Body of pancreas (tissue), 4 donors: ENCODE measurements around the gene RHCE. TPM values are rescaled to one million over a fixed set of nuclear protein-coding genes. Genes with fewer than 3 reads are reported as not detected.
"Not testable (repeated sequence)": the region's sequence is repeated elsewhere in the genome, so short reads cannot be mapped to it uniquely, and the experiment has no call there.

Experiments used
- ATAC-seq: fragments of 150-250 bp; one replicate; pipeline ENCODE4 v1.9.1; 2016
- DNase-seq, 4 donors: peaks; one replicate each; pipeline ENCODE4 v3.0.0-alpha.2; 2019
- H3K27ac ChIP-seq, 4 donors: fragments of 200-600 bp; sonication (generic); 1 replicate in 3 of 4; 2 replicates in 1 of 4; pipeline versions ENCODE4 v1.5.1 to v1.6.1; 2016 to 2019; ENCODE audit warnings: mild to moderate bottlenecking in 1 of 4, mixed read lengths in 1 of 4, moderate library complexity in 1 of 4
- H3K27me3 ChIP-seq, 2 donors: fragments of 200-600 bp; sonication (generic); one replicate each; pipeline ENCODE4 v1.6.0; 2016; ENCODE audit warnings: mild to moderate bottlenecking in 1 of 2
- H3K36me3 ChIP-seq, 2 donors: fragments of 200-600 bp; sonication (generic); replicated peaks in 1 of 2; 2 replicates each; pipeline ENCODE4 v1.5.1; 2016; ENCODE audit warnings: low read depth in 2 of 2; ENCODE audit not compliant: insufficient read depth in 1 of 2
- H3K4me1 ChIP-seq: fragments of 200-600 bp; sonication (generic); one replicate; pipeline ENCODE4 v1.6.0; 2016
- H3K4me3 ChIP-seq, 2 donors: fragments of 200-600 bp; sonication (generic); 1 replicate in 1 of 2; 2 replicates in 1 of 2; pipeline ENCODE4 v1.5.1; 2016 to 2019
- H3K9me3 ChIP-seq, 3 donors: fragments of 200-600 bp; sonication (generic); 1 replicate in 2 of 3; 2 replicates in 1 of 3; pipeline ENCODE4 v1.5.1; 2016
- WGBS, 2 donors: methylation state at CpG; one replicate each; pipeline ENCODE4 v1.1.5; 2017; 5-methylcytosine and 5-hydroxymethylcytosine counted together
- intact Hi-C: fragments of 100-400 bp; cut with DNase I; formaldehyde crosslinking; loops from one replicate; pipeline ENCODE4 v1.15.1; 2023
- total RNA-seq, 2 donors: library from RNA; depleted of rRNA; stranded (reverse); fragments of >200 nt; gene quantifications; one replicate each; pipeline ENCODE4 v1.1.0, GENCODE V29; 2016

RHCE gene
- total RNA-seq, 2 donors from 2014 or later: 0.26 TPM; not detected in 1

GRCh38 chr1:25322127-25322526 lies 98.5 kb downstream of the RHCE start:
- ATAC-seq, H3K36me3 ChIP-seq, H3K4me3 ChIP-seq, H3K27ac ChIP-seq, H3K4me1 ChIP-seq, H3K27me3 ChIP-seq, DNase-seq, intact Hi-C loops, H3K9me3 ChIP-seq: not testable (repeated sequence)
- 85 to 89% methylated on average over 9 of the region's 9 CpGs for WGBS, 2 donors

GRCh38 chr1:25320314-25320938 lies 100.2 kb downstream of the RHCE start:
- H3K4me1 ChIP-seq, DNase-seq, H3K9me3 ChIP-seq, H3K36me3 ChIP-seq, ATAC-seq, H3K27ac ChIP-seq, H3K4me3 ChIP-seq, H3K27me3 ChIP-seq, intact Hi-C loops: not testable (repeated sequence)
- WGBS, 2 donors: 88 to 96% methylated on average over 9 of the region's 9 CpGs

- H3K9me3 ChIP-seq, intact Hi-C loops, DNase-seq, H3K27ac ChIP-seq, H3K4me1 ChIP-seq, H3K36me3 ChIP-seq, H3K4me3 ChIP-seq, H3K27me3 ChIP-seq, ATAC-seq: not testable (repeated sequence)
Observed at GRCh38 chr1:25312806-25313470, 107.7 kb downstream of the RHCE start.

Other genes starting within 250 kb of the RHCE start
- 10 to 100 TPM; 25.7 to 48.5 TPM for gene SYF2, start 188.3 kb downstream of the RHCE start, total RNA-seq
- gene RSRP1, start 173.4 kb downstream of the RHCE start, total RNA-seq: 100 to 1,000 TPM in 1 of 2 donors, 10 to 100 TPM in 1; 94.4 to 158 TPM
- not detected for gene RHD, start 148.3 kb downstream of the RHCE start, total RNA-seq
- gene TMEM50A, start 82.5 kb downstream of the RHCE start, total RNA-seq: 10 to 100 TPM; 38.4 to 57.7 TPM
- gene MACO1, start 10.1 kb upstream of the RHCE start, total RNA-seq: 10 to 100 TPM; 21.3 to 23.4 TPM
- gene LDLRAP1, start 122.8 kb upstream of the RHCE start, total RNA-seq: 10 to 100 TPM; 20.8 to 23.7 TPM
- gene MAN1C1, start 196.0 kb upstream of the RHCE start, total RNA-seq: 10 to 100 TPM in 1 of 2 donors, 1 to 10 TPM in 1; 4.4 to 10.9 TPM